Renal cortical epithelial cell (primary cell): ENCODE data around the gene ZACN. TPM values are rescaled to one million over a fixed set of nuclear protein-coding genes. Genes with fewer than 3 reads are reported as not detected.
A peak's percentile ranks its signal among the peaks of the same experiment; 100 is the strongest.
"Not testable (repeated sequence)": the region's sequence is repeated elsewhere in the genome, so short reads cannot be mapped to it uniquely, and the experiment has no call there.

Experiments
- DNase-seq: peaks from one replicate; pipeline ENCODE4 v3.0.0-alpha.2; 2011; ENCODE audit warnings: low read depth
- total RNA-seq: library from RNA; depleted of rRNA; stranded (reverse); fragments of >200 nt; gene quantifications from 2 replicates; pipeline ENCODE4 v1.2.3, GENCODE V29; 2014

ZACN gene
- total RNA-seq, result not detected in 2 replicates

DNA sequence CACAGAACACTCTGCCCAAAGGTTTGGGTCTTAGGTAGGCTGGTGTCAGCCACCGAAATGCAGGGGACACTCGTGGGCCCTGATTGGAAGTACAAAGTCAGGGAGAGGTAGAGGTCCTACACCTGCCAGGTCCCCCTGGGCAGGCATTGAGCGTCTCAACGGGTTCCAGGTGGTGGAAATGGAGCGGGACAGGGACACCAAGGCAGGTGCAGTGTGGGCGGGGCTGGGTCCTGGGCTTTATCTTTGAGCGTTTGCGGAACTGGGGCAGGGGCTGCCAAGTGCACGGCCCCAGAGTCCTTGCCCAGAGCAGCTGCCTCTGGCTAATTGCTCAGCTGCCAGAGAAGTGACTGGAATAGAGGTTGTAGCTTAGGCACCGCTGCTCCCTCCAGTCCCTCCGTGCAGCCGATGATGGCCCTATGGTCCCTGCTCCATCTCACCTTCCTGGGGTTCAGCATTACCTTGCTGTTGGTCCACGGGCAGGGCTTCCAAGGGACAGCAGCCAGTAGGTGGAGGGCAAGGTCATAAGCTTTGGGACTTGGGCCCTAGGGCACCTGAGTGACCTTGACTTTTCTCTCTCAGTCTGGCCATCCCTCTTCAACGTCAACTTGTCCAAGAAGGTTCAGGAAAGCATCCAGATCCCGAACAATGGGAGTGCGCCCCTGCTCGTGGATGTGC, at the start of gene ZACN:
Gene ZACN (plus strand): TSS at position 323 of the 675 bp plus-strand sequence. CDS start 83 bp downstream, at position 406.
- no peak for DNase-seq

DNA sequence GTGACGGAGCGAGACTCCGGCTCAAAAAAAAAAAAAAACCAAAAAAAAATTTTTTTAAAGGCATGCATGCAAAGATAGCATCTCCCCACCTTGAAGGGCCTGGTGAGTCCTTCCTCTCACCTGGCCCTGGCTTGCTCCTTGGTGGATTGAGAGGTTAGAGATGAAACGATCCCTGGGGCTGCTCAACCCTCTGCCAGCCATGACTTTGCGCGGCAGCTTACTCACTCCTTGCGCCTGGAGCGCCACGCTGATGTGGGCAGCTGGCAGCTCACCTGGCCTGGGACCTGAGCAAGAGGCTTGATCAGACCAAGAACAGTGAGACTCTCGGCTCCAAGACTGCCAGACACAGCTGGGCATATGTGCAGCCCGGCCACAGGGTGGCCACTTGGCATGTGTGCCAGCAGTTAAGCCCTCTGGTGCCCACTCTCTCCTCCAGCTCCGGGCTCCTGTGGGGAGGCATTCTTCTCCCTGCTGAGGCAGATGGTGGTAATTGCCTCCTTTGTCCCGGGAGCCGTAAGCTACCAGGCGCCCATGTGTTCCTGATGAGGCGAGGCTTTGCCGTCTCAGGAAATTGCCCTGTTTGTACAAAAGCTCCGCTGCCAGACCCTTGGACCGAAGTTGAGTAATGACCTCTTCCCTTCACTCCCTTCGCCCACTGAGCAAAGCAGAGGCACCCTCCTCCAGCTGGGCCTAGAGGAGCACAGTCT, 46.8 kb upstream of the ZACN start:
- no peak for DNase-seq

DNA sequence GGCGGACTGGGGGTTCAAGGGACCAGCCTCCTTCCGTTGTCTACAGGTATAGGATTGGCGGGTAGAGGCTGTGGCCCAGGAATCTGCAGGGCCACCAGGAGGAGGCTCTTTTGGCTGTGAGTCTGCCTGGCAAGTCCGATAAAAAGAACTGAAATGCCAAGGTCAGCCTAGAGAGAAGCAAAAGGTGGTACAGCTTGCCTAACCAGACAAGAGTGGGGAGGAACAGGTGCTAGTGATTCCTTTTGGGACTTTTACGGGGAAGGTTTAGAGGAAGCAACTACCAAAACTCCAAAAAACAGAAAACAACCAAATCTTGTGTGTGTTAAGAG, 46.2 kb upstream of the ZACN start:
- DNase-seq, result no peak

DNA sequence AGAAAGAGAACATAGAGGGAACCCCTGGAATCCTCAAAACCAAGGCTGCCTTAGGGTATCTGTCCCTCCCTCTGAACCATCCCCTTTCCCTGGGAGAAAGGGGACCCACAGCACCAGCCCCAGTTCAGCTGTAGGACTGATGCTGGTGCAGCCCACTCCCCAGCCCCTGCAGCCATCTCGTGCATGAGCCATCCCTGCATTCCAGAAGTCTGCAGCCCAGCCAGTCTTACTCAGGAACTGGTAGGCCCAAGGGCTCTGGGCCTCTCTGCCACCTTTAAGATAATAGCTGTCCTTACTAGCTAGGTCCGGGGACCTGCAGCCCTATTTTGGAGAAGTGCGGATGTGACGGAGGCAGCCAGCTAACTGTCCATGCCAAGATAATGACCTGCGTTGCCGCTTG, 45.8 kb upstream of the ZACN start:
- no peak for DNase-seq

DNA sequence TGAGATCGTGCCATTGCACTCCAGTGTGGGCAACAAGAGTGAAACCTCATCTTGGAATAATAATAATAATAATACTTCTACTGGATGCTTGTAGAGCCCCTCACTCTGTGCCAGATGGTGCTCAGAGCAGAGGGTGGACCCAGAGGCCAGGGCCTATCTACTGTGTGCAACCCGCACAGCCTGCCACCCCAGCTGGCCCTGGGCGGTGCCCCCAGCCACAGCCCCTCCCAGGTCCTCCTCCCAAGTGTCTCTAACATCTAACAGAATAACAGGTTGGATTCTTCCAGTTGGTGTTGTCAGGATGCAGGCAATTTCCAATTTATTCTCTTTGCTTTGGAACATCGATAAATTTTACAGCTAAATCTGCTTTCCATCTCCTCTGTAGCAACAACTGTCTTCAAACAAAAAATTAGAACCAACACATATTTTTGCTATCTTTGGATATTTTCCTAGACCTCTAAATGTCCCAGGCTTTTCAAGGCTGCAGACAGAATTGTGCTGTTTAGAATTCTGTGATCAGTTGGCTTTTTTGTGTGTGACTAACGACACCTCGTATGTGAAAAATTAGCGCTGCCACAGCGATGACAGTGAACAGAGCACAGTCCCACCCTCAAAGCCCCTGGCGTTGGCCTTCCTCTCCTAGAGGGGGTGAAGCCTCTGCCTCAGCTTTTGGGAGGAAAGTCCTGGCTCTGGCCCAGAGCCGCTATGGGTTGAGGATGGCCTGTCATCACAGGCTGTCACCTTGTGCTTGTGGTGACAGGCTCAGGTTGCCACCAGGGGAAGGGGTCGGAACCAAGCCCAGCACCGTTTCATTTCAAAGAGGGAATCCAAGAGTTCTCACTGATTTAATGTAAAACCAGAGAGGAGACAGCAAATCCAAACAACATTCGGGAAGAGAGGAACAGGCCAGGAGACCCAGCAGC, 44.3 kb upstream of the ZACN start:
- DNase-seq, result no peak

DNA sequence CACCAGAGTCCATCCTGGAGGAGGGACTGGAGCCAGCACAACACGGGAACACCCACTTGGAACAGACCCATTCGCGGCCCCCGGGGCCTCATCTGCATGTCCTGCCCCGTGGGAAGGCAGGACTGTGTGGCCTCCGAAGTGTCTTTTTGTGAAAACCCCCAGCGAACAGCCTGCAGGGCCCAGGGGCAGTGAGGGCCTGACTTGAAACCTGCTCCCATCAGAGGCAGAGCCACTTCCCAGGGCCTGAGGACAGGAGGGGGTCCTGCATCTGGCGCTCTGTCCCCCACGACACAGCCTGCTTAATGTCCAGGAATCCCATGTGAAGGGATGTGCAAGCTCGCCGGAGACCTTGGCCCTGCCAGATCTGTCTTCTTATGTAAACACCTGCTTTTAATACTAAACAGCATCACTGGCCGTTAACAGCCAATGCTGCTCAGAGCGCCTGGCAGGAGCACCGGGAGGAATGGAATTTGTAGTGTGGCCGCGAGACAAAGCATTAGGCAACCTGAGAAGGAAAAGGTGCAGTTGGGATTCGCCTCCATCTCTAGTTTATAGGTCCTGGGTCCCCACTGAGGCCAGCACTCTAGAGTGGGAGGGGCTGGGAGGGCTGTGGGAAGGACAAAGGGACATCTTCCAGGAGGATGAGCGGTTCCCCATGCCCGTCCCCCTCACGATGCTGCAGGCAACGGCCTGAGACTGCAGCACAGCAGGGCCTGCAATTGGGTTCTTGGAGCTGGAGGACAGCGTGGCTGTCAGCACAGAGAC, 42.3 kb upstream of the ZACN start:
- DNase-seq, result no peak

DNA sequence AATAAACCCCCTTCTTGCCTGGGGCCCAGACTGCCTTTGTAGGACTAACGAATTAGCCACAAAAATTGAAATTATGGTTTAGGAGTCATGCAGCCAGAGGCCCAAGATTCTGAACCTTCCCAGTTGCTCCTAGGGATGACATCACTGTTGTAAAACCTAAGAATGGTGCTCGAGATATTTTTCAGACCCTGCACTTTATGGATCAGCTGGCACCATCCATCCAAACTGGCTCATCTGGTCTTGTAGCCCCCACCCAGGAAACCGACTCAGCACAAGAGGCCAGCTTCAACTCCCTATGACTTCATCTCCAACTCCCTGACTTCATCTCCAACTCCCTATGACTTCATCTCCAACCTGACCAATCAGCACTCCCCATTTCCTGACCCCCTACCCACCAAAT, 40.9 kb upstream of the ZACN start:
- DNase-seq, result peak; percentile 28

DNA sequence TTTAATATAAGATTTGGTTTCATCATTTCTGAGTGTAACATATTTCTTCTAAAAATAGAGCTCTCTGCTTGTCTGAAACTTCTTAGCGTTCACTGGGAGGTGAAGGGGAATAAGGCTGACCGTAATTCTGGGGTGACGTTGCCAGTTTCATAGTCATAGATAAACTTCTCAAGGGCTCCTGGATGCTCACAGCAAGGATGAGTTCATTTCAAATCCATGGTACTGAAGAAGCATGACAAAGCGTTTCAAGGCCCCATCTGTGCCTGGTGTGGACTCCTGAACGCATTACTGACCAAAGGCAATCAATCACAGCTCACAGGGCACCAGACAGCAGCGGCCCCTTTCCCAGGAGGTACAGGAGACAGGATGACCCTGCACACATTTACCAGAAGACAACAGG, 39.9 kb upstream of the ZACN start:
- no peak for DNase-seq

DNA sequence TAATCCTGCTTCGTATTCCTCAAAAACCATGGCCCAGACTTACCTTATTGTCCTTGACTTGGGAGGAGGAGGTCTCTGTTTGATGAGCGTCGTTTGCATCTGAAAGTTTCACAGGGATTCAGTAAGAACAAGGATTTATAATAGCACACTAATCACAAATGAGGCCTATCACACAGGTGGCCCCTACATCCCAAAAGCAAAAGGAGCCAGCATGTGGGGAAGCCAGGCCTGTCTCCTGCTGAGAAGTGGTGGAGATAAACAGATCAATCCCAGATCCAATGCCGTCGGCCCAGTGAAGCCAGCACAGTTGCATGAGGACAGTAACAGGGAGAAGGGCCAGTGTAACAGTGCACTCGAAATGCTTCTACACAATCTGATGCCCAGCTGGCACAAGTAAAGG, 38.6 kb upstream of the ZACN start:
- DNase-seq, result no peak

DNA sequence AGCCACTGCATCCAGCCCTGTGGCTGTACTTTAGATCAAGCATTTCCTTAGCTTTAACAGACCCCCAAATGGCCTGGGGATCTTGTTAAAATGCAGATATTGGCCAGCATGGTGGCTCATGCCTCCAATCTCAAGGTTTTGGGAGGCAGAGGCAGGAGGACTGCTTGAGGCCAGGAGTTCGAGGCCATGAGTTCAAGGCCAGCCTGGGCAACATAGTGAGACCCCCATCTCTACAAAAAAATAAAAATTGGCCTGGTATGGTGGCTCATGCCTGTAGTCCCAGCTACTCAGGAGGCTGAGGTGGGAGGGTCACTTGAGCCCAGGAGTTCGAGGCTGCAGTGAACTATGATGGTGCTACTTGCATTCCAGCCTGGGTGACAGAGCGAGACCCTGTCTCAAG, 36.1 kb upstream of the ZACN start:
- not testable (repeated sequence) for DNase-seq

DNA sequence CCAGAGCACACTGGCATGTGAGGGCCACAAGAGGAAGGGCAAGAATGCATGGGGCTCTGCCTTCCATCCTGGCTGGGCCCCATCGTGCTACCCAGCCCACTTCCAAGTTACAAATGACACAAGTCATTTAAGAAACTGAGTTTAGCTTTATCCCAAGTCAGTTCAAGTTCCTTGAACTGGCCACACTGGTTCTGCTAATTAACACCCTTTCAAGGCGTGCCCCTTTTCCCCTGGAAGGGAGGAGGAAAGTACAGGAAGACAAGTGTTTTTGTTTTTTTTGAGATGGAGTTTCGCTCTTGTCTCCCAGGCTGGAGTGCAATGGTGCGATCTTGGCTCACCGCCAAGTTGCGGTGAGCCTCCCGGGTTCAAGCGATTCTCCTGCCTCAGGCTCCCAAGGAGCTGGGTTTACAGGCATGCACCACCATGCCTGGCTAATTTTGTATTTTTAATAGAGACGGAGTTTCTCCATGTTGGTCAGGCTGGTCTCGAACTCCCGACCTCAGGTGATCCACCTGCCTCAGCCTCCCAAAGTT, 34.4 kb upstream of the ZACN start:
- DNase-seq, result not testable (repeated sequence)

DNA sequence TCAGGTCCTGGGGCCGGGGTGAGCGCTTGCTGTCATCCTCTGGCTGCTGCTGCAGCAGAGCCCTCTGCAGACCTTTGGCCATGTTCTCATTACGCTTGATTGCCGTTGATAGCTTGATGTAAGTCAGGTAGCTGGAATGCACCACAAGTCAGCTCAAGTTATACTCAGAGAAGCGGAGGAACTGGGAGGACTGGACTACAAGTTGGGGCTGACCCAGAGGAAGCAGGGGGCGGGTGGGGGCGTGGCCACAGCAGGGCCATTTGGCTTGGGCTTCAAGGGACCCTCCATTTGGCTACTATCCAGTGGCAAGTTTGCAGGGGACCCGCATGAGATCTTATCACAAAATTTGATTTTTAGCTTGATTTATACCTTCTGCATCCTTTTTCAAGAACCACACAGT, 32.9 kb upstream of the ZACN start:
- no peak for DNase-seq

DNA sequence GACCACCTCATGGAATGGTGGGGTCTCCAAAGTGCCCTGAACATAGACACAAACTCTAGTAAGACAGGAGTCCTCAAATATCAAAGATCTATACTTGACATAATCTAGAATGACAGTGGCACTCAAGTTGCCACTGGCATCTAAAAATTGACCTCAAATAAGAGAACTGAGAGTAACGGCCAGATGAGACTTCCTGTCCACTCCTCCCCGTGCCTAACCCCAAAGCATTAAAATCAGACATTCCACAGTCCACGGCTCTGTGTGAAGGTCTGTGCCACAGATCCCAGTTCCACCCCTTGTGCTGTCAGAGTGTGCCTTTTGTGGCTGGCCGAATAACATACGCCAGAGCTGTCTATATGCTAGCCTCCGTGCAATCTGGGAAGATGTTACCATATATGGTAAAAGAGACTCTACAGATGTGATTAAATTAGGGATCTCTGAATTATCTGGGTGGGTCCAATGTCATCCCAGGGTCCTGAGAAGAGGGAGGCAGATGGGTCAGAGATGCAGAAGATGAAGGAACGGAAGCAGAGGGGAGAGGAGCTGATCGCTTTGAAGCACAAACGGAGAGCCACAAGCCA, 30.9 kb upstream of the ZACN start:
- DNase-seq, result no peak

DNA sequence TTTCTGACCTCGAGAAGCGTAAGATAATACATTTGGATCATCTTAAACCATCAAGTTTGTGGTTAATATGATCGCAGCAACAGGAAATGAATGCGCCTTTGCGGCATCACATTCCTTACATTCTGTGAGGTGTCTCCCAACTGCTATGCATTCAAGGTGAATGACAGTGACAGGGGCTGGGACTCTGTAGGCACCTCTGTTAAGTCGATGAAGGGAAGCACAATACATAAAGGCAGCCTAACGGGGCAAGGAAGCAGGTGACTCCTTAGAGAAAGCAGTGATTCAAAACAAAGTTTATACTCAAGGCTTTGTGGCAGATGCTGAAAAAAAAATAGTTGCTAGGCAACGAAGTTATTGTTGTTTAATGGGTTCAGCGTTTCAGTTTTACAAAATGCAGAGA, 30.3 kb upstream of the ZACN start:
- peak; percentile 7 for DNase-seq

DNA sequence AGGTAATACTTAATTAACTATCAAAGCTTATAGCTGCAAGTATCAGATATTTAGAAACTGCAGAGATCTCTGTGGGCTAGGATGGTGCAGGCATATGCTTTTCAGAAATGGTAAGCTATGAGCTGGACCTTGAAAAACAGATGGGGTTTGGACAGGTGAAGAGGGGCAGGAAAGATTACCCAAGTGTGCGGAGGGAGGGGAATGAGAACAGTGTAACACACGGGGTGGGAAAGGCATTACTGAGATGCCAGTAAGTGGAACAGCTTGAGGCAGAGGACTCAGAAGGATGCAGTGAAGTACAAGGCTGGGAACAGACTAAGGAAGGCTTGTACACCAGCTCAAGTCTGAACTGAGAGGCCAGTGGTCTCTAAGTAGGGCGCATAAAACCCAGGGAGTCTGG, 29.7 kb upstream of the ZACN start:
- DNase-seq, result no peak

DNA sequence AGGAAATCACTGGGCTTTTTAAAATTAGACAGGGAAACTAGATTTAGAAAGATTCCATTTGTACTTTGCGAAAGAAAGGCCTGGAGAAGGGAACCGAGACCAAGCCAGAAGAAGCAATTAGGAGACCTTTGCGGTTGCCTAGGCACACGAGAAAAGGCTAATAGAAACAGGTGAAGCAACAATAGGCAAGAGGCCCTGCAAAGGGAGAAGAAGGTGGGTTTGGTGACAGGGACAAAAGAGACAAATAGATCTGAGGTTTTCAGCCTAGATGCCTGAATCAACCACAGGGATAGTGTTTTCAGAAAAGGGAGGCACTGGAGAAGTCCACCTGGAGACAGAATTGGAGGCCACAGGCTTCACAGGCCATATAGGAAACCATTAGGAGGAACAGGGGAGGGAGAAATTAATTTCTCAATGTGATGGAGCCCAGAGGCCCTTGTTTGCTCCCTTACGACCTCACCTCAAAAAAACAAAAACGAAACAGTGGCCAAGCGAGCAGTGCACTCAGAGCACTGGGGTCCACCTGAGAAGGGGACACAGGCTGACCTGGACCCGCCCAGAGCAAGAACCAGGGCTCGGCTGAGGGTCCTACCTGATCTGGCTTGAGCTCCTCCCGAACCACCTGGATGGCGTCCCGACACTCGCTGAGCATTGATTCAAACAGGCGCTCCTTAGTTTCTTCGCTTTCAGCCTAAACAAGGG, 29.0 kb upstream of the ZACN start:
- DNase-seq, result no peak

DNA sequence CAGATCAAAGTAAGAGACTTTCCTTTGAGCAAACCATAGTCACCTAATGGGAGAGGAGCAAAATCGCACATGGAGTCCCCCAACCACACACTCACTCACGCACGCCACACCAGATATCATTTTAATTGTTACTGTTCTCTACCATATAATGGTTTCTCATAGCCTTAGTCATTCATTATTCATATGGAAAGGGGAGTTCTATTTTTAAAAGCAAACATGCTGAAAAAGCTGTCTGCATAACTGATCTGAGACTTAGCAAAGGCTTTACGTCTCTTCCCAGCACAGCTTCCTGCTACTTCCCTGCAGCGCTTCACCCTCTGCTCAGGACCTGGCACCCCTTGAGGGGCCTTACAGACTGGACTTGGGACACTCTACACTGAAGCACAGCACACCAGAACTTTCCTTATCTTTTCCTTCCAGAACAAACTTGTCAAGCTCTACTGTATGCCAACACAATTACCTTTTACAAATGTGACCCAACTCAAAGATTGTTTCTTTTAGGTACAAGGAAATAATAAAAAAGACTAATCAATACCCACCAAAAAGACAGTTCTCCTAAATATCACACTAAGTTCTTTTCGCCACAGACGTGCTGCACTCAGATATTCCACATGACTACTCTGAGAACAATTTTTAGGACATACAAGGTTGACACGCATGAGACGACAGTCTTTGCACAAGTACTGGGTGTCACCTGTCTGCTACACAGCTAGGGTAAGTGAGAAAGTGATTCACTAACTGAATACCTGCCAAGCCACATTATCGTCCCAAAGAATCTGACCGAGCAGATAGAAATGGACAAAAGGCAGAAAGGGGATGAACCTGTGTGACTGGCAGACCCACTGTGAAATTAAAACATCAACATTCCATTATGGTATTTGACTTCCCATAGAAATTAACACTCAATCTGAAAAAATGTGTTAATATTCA, 28.2 kb upstream of the ZACN start:
- DNase-seq, result peak; percentile 91

DNA sequence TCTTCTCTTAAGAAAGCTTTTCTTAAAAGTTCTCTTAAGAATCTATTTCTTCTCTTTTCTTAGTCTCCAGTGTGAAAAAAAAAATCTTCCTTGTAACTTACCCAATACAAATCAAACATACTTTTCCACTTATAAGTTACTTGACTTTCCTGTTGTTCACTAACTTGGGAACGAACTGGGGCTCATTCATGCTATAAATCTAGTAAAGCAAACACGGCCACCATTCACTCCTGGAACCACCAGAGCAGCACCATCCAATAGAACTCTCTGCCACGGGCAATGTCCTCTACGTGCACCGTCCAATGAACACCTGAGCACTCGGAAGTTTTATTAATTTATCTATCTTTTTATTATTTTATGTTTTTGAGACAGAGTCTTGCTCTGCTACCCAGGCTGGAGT, 27.4 kb upstream of the ZACN start:
- DNase-seq, result peak; percentile 82
